SU-DHL-6 (cell line): ENCODE measurements around the gene STARD4.

Source experiments
- EZH2phosphoT487 ChIP-seq: fragments of 200-600 bp; sonication (generic), shearing (Covaris generic); conservative IDR thresholded peaks from 2 replicates; pipeline ENCODE4 v1.6.1; 2018; ENCODE audit warnings: mild to moderate bottlenecking, antibody characterized with exemption, low read length, moderate library complexity, mixed read lengths
- TF ChIP-seq, protein P1 (sequence below): fragments of 200-600 bp; sonication (generic); IDR thresholded peaks from one replicate; pipeline ENCODE4 v1.5.1; 2017; ENCODE audit warnings: antibody characterized with exemption, mild to moderate bottlenecking, low read length, moderate library complexity; ENCODE audit not compliant: insufficient read depth, poor library complexity, severe bottlenecking

DNA sequence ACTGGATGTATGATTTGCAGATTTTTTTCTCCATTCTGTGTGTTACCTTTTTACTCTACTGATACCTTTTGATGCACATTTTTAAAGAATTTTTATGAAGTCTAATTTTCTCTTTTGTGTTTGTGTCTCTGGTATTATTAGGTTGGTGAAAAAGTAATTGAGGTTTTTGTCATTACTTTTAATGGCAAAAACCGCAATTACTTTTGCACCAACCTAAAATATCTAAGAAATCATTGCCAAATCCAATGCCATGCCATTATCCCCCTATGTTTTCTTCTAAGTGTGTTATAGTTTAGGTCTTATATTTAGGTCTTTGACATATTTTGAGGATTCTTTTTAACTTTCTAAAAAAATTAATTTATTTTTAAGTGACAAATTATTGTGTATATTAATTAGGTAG is 43.4 kb upstream of the STARD4 start:
- no peak for TF ChIP-seq EZH2phosphoT487
- TF ChIP-seq, protein P1, sequence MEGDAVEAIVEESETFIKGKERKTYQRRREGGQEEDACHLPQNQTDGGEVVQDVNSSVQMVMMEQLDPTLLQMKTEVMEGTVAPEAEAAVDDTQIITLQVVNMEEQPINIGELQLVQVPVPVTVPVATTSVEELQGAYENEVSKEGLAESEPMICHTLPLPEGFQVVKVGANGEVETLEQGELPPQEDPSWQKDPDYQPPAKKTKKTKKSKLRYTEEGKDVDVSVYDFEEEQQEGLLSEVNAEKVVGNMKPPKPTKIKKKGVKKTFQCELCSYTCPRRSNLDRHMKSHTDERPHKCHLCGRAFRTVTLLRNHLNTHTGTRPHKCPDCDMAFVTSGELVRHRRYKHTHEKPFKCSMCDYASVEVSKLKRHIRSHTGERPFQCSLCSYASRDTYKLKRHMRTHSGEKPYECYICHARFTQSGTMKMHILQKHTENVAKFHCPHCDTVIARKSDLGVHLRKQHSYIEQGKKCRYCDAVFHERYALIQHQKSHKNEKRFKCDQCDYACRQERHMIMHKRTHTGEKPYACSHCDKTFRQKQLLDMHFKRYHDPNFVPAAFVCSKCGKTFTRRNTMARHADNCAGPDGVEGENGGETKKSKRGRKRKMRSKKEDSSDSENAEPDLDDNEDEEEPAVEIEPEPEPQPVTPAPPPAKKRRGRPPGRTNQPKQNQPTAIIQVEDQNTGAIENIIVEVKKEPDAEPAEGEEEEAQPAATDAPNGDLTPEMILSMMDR, result no peak
